Upper lobe of right lung (tissue), 1 donor: ENCODE results near the gene LPIN3. TPM values are rescaled to one million over a fixed set of nuclear protein-coding genes. Genes with fewer than 3 reads are reported as not detected.

Source experiments
- ATAC-seq: fragments of 200-7000 bp; cut with Tn5 transposase; one replicate; pipeline ENCODE4 v1.9.1; 2020; ENCODE audit warnings: mild to moderate bottlenecking, moderate library complexity
- DNase-seq: peaks from one replicate; pipeline ENCODE4 v3.0.0-alpha.2; 2020
- H3K27ac ChIP-seq: fragments of 200-600 bp; one replicate; pipeline ENCODE4 v1.8.0; 2022
- H3K27me3 ChIP-seq: fragments of 200-600 bp; one replicate; pipeline ENCODE4 v1.8.0; 2022; ENCODE audit warnings: mild to moderate bottlenecking
- H3K36me3 ChIP-seq: fragments of 200-600 bp; one replicate; pipeline ENCODE4 v1.8.0; 2022
- H3K4me1 ChIP-seq: fragments of 200-600 bp; one replicate; pipeline ENCODE4 v1.8.0; 2022
- H3K4me3 ChIP-seq: fragments of 200-600 bp; one replicate; pipeline ENCODE4 v1.8.0; 2022; ENCODE audit warnings: mild to moderate bottlenecking
- H3K9me3 ChIP-seq: fragments of 200-600 bp; one replicate; pipeline ENCODE4 v1.8.0; 2022
- intact Hi-C: fragments of 100-400 bp; cut with DNase I; formaldehyde crosslinking; loops from one replicate; pipeline ENCODE4 v1.11.0; 2022
- total RNA-seq: library from RNA; stranded (reverse); fragmentation: NEBNext Ultra II Directional; extraction: Animal tissue kit (Norgen Biotek cat#: 25700); gene quantifications from one replicate; pipeline ENCODE4 v1.2.1, GENCODE V29; 2021
- TF ChIP-seq, protein P1 (sequence below): fragments of 200-600 bp; IDR thresholded peaks from one replicate; pipeline ENCODE4 v1.8.0; 2022; ENCODE audit warnings: antibody characterized with exemption
- donor health status: DM: no; HTN: yes; CAD: no; lungs with severe emphysema.

LPIN3 gene
- total RNA-seq, 1 donor from 2014 or later, result 18.4 TPM

- Histone ChIP-seq H3K27me3 (no peaks in the 10 kb centered on the region), H3K27ac (no peak overlapping the region), H3K36me3 (no peaks in the 10 kb centered on the region), H3K9me3 (no peaks in the 10 kb centered on the region), H3K4me1 (no peaks in the 10 kb centered on the region), H3K4me3 (no peak overlapping the region)
- ATAC-seq, result no peak
- no peak for DNase-seq
- intact Hi-C loops, result no loop called here
- TF ChIP-seq, protein P1, sequence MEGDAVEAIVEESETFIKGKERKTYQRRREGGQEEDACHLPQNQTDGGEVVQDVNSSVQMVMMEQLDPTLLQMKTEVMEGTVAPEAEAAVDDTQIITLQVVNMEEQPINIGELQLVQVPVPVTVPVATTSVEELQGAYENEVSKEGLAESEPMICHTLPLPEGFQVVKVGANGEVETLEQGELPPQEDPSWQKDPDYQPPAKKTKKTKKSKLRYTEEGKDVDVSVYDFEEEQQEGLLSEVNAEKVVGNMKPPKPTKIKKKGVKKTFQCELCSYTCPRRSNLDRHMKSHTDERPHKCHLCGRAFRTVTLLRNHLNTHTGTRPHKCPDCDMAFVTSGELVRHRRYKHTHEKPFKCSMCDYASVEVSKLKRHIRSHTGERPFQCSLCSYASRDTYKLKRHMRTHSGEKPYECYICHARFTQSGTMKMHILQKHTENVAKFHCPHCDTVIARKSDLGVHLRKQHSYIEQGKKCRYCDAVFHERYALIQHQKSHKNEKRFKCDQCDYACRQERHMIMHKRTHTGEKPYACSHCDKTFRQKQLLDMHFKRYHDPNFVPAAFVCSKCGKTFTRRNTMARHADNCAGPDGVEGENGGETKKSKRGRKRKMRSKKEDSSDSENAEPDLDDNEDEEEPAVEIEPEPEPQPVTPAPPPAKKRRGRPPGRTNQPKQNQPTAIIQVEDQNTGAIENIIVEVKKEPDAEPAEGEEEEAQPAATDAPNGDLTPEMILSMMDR, result no peak
These were observed 52.5 kb downstream of the LPIN3 start for GRCh38 chr20:41392871-41393704.

GRCh38 chr20:41393705-41394066, 53.1 kb downstream of the LPIN3 start:
- Histone ChIP-seq H3K27ac (no peak overlapping the region), H3K27me3 (no peaks in the 10 kb centered on the region), H3K9me3 (no peaks in the 10 kb centered on the region), H3K4me3 (no peak overlapping the region), H3K36me3 (no peaks in the 10 kb centered on the region), H3K4me1 (no peaks in the 10 kb centered on the region)
- TF ChIP-seq, protein P1, result no peak
- ATAC-seq, result no peak
- no peak for DNase-seq
- intact Hi-C loops, result no loop called here

- Histone ChIP-seq H3K27ac (no peak overlapping the region), H3K4me3 (no peak overlapping the region), H3K27me3 (no peaks in the 10 kb centered on the region), H3K36me3 (no peaks in the 10 kb centered on the region), H3K9me3 (no peaks in the 10 kb centered on the region), H3K4me1 (no peaks in the 10 kb centered on the region)
- DNase-seq, result no peak
- ATAC-seq, result no peak
- TF ChIP-seq, protein P1, result no peak
- intact Hi-C loops, result no loop called here
These were observed 53.5 kb downstream of the LPIN3 start for GRCh38 chr20:41394081-41394480.

- DNase-seq (no peak), ATAC-seq (no peak)
- TF ChIP-seq, protein P1, result no peak
- Histone ChIP-seq H3K36me3 (no peaks in the 10 kb centered on the region), H3K9me3 (no peaks in the 10 kb centered on the region), H3K4me1 (no peaks in the 10 kb centered on the region), H3K27ac (no peak overlapping the region), H3K4me3 (no peak overlapping the region), H3K27me3 (no peaks in the 10 kb centered on the region)
- intact Hi-C loops, result no loop called here
These were observed 54.5 kb downstream of the LPIN3 start for GRCh38 chr20:41394931-41395666.

DNA sequence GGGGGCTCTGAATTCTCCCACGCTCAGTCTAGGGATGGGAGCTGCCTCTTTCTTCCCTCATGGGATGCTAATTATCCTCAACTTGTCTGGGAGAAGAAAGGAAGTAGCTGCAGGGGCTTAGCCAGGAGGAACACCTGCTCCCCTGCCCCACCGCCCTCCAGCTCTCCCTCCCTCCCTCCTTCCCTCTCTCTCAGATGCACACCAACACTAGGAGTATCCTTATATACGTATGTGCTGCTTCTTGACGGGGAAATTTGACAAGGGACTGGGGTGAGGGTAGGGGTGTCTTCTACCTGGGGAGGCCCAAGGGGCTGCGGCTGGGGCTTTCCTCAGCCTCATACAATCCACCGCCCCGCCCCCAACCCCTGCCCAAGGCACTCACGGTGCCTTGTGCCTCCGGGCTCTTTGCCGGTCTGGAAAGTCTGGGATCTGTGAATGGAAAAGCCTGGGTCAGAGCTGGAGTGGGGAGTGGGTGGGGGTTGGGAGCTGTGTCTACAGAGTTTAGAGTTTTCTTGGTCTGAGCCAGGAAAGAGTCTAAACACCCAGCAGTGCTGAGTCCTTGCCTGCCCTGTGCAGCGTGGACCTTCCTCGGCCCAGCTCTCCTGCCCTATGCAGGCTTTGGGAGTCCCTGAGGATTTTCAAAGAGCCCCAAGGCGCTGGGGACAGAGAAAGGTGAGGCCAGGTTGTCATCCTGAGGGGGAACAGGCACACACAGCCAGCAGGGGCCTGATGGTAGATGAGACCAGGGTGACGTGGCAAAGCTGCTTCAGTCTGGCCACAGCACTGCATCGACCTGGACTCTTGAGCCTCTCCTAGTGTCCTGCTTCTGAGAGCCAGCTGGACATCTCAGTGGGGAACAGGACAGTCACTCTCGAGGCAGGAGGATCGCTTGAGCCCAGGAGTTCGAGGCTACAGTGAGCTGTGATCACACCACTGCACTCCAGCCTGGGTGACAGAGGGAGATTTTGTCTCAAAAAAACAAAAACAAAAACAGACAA, 55.3 kb downstream of the LPIN3 start:
- no peak overlapping the region for H3K4me3 ChIP-seq
- no peak for ATAC-seq
- no peak for DNase-seq
- intact Hi-C loops, result no loop called here
- H3K36me3 ChIP-seq, result no peaks in the 10 kb centered on the region
- H3K27me3 ChIP-seq, result no peaks in the 10 kb centered on the region
- no peaks in the 10 kb centered on the region for H3K4me1 ChIP-seq
- TF ChIP-seq, protein P1, result no peak
- no peak overlapping the region for H3K27ac ChIP-seq
- H3K9me3 ChIP-seq, result no peaks in the 10 kb centered on the region
